HG03196 (cell line): ENCODE data around the gene JAZF1.

Experiments used
- ATAC-seq: cut with Tn5 transposase; IDR thresholded peaks from one replicate; pipeline ENCODE4 v1.9.1; 2021; ENCODE audit not compliant: unreplicated experiment

Gene JAZF1

DNA sequence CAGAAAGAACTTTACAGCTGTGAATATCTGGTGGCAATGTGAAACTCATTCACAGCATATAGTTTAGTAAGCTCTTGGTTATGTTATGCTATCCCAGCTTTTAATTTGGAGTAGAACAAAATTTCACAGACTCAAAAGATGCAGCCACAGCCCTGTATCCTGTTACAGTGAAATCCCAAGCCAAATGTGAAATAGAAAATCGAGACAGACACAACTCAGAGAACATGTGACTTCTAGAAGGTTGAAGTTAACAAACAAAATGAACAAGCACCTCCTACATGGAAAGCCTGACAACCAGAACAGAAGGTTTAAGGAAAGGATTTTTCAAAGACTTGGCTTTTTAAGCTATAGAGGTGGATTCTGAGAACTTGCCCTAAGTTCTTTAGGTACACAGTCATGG lies 39.6 kb downstream of the JAZF1 start:
- ATAC-seq: no peak

- ATAC-seq: no peak
Observed at GRCh38 chr7:28138837-28139236, 41.8 kb downstream of the JAZF1 start.

GRCh38 chr7:28137463-28137862 lies 43.1 kb downstream of the JAZF1 start:
- ATAC-seq: no peak

DNA sequence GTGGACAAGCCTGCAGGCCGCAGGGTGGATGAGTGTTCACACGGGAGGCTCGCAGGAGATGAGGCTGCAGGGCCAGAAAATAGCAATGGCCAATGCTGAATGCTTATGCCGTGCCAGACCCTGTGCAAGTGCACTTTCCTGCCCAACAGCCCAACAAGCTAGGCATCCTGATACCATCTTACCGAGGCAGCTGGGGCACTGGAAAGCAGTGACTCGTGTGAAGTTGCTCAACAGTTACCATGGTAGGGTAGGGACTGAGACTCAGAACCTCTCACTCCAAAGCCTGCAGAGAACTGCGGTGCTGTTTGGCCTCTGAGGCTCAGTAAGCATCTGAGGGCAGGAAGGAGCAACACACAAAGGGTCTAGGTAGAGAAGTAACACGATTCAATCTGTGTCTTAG lies 43.7 kb downstream of the JAZF1 start:
- no peak for ATAC-seq

DNA sequence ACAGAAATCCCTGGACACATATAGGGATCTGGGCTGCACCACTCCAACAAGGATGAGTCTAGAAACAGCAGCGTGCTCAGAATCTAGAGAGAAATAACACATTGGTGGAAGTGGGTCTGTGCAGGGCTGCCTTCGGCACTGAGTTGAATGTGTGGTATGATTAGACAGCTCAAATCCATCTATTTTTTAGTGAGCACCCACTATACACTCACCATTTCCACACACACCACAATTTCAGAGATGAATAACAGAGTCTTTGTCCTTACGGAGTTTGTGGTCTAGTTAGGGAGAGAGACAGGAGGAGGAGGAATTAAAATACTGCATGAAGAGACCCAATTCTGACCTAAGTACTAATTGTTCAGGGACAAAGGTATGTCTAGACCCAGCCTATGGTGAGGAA lies 44.2 kb downstream of the JAZF1 start:
- no peak for ATAC-seq

DNA sequence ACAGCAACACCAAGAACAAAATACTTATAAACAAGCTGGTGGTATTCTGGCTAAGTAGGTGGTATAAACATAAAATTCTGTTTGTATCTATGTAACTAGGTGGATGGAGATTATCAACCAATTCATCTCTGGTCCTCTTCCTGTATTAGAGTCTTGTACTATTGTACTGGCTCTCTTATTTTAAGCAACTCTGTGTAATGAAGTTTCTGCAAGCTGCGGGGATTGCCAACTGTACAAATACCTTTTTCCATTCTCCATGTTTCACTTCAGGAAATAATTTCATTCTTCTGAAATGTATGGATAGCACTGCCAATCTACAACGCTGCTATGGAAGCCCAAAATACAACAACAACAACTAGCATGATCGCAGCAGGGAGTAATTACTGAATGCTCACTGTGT lies 44.8 kb downstream of the JAZF1 start:
- no peak for ATAC-seq

DNA sequence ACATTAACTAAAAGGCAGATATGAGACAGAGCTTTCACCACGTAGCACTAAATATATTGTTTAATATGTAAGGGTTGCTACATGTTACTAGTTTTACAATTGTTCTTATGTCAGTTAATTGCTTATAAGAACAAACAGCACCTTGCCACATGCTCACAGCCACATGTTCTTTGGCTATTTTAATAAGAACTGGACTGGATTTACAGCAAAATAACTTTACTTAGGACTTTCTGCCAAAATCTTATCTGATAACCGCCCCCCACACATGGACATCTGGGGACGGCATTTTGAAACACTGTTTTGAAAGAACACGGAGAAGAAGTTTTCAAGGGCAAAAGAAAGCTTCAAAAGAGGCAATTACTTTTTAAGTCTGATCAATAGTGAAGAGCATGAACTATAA lies 45.3 kb downstream of the JAZF1 start:
- ATAC-seq: no peak

DNA sequence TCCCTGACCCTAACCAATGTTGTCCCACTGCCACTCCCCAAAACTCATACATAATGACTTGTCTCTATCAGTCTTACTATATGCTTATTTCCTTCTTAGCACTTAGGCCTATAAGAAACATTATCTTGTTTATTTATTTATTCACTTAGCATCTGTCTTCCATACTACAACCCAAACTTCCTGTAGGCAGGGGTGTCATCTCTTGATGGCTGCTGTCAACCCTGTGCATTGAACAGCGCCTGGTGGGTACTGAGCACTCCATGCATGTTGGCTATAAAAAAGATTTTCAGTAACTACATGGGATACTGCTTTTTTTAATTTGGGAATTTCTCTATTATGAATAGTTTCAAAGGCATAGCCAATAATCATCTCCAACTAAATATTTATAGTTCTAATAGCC lies 46.7 kb downstream of the JAZF1 start:
- ATAC-seq: no peak

- ATAC-seq: no peak
Observed at GRCh38 chr7:28132959-28133870, 47.4 kb downstream of the JAZF1 start.

GRCh38 chr7:28130277-28130676 lies 50.3 kb downstream of the JAZF1 start:
- no peak for ATAC-seq

- ATAC-seq: no peak
Observed at GRCh38 chr7:28128608-28129007, 52.0 kb downstream of the JAZF1 start.

DNA sequence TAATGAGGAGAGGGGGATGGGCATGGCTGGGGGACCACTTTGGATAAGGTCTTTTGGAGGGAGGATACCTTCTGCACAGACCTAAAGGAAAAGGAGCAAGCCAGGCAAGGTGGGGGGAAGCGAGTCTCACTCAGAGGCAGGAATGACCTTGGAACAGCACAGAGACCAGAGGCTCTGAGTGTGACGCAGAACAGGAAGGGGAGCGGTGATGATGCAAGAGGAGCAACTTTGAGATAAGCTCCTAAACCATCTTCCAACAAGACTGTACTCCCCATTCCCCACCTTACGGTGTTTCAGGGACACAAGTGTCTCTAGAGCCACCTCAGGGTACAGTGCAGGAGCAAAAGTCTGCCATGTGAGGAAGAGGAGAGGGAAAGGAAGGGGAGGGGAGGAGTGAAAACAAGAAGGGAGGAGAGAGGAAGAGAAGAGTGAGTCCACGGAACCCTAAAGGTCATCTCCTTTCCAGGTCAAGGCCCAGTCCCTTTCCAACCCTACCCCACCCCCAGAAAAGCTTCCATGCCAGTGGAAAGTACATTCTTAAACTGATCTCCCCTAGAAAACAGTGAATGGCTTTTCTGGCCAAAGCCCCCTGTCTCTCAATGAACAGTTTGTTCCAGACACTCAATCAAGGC lies 54.1 kb downstream of the JAZF1 start:
- no peak for ATAC-seq

- ATAC-seq: no peak
Observed at GRCh38 chr7:28125431-28126409, 54.9 kb downstream of the JAZF1 start.

DNA sequence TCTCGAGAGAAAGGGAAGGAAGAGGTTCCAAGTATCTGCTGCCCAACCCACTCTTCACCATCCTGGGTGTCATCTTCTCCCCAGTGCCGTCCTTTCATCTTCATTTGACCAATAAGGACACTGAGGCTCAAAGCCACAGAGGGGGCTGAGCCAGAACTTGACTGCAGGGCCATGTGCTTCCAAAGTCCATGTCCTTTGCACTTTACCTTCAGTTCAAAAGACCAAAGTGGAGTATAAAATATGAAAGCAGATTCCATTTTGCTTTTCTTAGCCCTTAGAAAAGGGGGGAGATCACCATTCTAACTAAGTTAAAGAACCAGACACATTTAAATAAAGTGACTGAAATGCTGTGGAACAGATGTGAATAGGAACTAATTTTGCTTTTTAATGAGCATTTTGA lies 56.2 kb downstream of the JAZF1 start:
- no peak for ATAC-seq

- ATAC-seq: no peak
Observed at GRCh38 chr7:28123752-28124151, 56.8 kb downstream of the JAZF1 start.

DNA sequence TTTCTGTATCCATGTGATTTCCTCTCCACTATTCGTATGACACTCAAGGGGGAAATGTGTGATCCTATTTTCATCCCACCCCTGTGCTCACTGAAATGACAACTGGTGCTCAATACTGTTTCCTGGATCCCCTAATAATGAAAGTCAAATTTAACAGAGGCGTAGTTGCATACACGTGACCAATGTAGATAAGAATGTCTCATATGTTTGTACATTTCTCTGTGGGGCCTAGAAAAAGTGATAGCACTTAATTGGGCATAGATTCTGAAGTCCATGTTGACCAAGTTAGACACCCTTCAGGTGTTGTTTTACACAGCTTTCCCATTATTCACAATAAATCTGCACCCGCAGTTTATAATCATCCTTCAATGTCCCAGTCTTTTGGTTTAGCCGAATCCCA lies 59.1 kb downstream of the JAZF1 start:
- ATAC-seq: no peak

GRCh38 chr7:28116041-28116440 lies 64.6 kb downstream of the JAZF1 start:
- ATAC-seq: no peak

DNA sequence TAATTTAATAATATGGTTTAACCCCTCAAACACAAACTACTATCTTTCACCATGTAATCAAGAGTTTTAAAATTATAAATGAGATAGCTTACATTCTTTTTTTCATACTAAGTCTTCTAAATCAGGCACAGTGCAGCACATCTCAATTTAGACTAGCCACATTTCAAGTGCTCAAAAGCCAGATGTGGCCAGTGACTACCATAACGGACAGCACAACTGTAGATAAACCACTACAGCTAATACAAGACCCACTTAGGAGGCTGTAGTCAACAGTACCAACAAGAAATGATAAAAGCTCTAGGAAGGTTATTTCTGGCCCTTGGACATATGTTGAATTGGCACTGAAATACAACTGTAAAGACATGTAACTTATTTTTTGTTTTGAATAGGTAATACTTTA lies 65.3 kb downstream of the JAZF1 start:
- ATAC-seq: no peak

- no peak for ATAC-seq
Observed at GRCh38 chr7:28114056-28114455, 66.5 kb downstream of the JAZF1 start.

DNA sequence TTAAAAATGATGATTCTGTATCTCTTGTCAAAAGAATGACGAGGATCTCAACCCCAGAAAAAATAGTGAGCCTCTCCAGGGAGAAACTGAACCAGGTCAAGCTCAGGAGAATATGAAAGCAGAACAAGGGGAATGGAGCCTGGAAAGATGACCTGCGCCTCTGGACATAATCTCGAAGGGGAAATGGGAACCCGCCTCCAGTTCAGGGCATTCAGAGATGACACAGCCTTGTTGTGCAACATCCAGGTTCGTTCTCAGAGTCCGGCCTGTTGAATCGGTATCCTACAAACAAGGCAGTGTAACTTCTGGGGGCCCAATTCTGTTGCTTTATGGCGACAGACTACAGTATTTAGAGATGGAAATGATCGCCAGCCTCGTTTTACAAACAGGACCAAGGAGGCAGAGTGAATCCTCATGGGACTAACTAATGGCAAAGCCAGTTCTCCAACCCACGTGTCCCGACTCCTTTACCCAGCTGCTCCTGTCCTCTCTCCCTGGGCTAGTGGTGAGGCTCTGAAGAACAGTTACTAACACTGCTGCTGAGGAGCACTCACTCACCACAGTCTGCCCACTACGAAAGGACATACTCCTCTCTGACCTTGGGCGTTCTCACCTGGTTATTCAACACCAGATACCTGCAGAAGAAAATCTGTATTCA lies 67.6 kb downstream of the JAZF1 start:
- no peak for ATAC-seq

DNA sequence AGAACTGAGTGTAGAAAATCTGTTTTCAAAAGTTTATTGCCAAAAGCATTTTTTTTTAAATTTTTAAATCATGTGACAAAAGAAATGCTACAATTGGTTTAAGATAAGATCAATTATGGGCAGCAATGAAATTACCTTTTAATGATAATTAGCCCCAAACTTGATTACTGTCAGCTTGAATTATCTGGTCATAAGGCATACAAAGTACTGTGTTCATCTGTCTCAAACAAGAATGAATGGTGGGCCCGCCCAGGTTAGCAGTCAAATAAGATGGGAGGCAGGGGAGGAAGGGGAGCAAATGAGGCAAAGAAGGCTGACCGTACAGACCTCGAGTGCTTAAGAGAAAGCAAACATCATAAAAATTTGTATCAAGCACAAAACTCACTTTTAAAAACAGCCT lies 68.1 kb downstream of the JAZF1 start:
- ATAC-seq: no peak
